TTC549 (cell line): ENCODE results near the gene ATP6V1F.

Experiments used
- FAIRE-seq: peaks from 2 replicates; lab custom pipeline; 2012; peaks lifted over from hg19 to GRCh38; lab: Jason Lieb, UNC

Gene ATP6V1F

GRCh38 chr7:128849156-128849515 lies 13.5 kb upstream of the ATP6V1F start:
- no peak for FAIRE-seq

- FAIRE-seq = no peak
These were observed 12.7 kb upstream of the ATP6V1F start for GRCh38 chr7:128849804-128850490.

GRCh38 chr7:128852537-128853254 lies 10.0 kb upstream of the ATP6V1F start:
- no peak for FAIRE-seq

- FAIRE-seq = no peak
These were observed 8.9 kb upstream of the ATP6V1F start for GRCh38 chr7:128853799-128854198.

- FAIRE-seq = no peak
These were observed 8.3 kb upstream of the ATP6V1F start for GRCh38 chr7:128854396-128854795.

GRCh38 chr7:128855559-128855958 lies 7.1 kb upstream of the ATP6V1F start:
- FAIRE-seq = no peak

- FAIRE-seq = no peak
These were observed 6.5 kb upstream of the ATP6V1F start for GRCh38 chr7:128856001-128856718.

GRCh38 chr7:128858380-128859231 lies 4.0 kb upstream of the ATP6V1F start:
- no peak for FAIRE-seq

GRCh38 chr7:128859232-128860157 lies 3.2 kb upstream of the ATP6V1F start:
- no peak for FAIRE-seq

GRCh38 chr7:128860158-128861073 lies 2.2 kb upstream of the ATP6V1F start:
- no peak for FAIRE-seq

GRCh38 chr7:128861957-128862570 lies 592 bp upstream of the ATP6V1F start:
- no peak for FAIRE-seq

GRCh38 chr7:128863433-128863989 lies 855 bp downstream of the ATP6V1F start:
- FAIRE-seq = no peak

- FAIRE-seq = no peak
These were observed 2.6 kb downstream of the ATP6V1F start for GRCh38 chr7:128865303-128865702.

- FAIRE-seq = no peak
These were observed 3.6 kb downstream of the ATP6V1F start for GRCh38 chr7:128865996-128866877.

- no peak for FAIRE-seq
These were observed 4.6 kb downstream of the ATP6V1F start for GRCh38 chr7:128867241-128867640.

- no peak for FAIRE-seq
These were observed 5.4 kb downstream of the ATP6V1F start for GRCh38 chr7:128867842-128868623.

GRCh38 chr7:128868624-128869137 lies 6.0 kb downstream of the ATP6V1F start:
- no peak for FAIRE-seq
